Stimulated activated CD4-positive, alpha-beta T cell treated with anti-CD3 and anti-CD28 coated beads, TNF-alpha, amount 100 ng/mL, for 24 hours (primary cell): ENCODE results near the gene GLRA3.
"Not testable (repeated sequence)": the region's sequence is repeated elsewhere in the genome, so short reads cannot be mapped to it uniquely, and the experiment has no call there.

ENCODE experiments used
- DNase-seq, 3 experiments: peaks; one replicate each; pipeline ENCODE4 v3.0.0-alpha.2; 2020; ENCODE audit warnings: low read depth in 3 of 3

GLRA3 gene

DNA sequence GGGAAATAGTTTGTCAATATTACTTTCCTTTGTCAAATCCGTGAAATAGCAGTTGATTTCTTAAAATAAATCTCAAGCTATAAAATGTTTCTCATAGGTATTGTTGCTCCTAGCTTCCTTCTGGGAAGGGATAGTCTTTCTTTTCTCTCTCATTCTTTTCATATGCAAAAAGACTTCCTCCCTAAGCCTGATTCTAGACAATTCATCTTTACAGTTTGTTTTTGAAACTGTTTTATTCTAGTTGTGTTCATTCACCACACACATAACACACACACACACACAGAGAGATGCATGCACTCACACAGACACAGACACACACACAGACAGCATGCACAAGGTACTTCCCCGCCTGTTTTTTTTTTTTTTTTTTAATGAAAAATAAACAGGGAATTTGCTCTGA is 18.2 kb downstream of the GLRA3 start:
- DNase-seq: no peak

GRCh38 chr4:174808836-174809235 is 20.2 kb downstream of the GLRA3 start:
- no peak for DNase-seq

GRCh38 chr4:174808119-174808518 is 20.9 kb downstream of the GLRA3 start:
- no peak for DNase-seq

- DNase-seq: no peak
Observed at GRCh38 chr4:174805746-174806145, 23.3 kb downstream of the GLRA3 start.

DNA sequence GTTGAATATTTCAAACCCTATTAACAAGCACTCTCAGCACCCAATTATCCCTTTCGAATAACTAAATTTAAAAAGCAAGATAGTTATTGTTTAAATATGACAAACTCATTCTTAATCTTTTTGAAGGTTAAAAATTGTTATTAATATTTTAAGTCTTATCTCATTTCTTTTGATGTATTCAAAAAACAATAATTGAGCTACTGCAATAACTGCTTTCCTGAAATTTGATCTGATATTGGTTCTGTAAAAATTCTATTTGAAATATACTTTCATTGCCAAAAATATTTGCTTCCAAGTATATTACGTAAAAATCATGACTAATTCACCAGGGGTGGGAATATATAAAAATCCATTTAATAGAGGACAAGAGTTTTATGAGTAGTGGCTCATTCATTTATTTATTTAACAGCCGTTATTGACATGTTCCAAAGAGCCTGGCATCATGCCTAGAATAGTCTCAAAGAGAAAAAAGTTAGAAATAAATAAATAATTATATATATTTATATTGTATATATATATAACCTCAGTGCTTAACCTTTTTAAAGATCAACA is 34.4 kb downstream of the GLRA3 start:
- DNase-seq: no peak

DNA sequence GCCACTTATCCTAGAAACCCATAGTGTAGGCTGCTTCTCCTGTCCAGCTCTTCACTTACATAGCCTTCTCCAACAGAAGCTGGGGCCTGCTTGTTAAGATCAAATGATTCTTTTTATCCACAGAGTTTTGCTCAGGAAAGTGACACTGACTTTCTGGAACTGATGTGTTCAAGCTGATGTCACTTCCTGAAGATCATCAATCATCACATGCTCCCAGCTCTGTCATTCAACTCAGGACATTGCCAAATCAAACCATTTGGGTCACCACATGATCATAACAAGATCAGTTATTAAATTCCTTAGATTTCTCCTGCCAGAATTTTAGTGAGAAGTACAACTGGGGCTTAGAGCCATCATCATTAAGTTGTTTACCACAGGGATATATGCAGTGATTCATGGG is 39.4 kb downstream of the GLRA3 start:
- DNase-seq: no peak

- DNase-seq: not testable (repeated sequence)
Observed at GRCh38 chr4:174778274-174778986, 50.6 kb downstream of the GLRA3 start.

DNA sequence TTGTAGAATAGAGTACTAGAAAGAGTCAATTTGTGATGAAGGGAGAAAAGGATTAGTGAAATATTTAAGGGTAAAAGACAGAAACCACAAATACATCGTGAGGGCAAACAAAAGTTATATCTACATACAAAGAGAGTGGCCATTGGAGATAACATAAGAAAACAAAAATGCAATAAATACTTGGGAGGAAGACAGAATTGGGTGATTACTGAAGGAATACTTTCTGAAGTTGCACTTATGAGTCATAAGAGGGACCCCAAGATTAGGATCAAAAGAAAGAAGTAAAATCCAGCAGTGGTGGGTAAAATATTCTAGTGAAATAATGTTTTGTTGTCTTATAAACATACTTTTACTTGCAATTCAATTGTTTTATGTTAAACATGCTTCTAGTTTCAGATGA is 53.7 kb downstream of the GLRA3 start:
- no peak for DNase-seq

DNA sequence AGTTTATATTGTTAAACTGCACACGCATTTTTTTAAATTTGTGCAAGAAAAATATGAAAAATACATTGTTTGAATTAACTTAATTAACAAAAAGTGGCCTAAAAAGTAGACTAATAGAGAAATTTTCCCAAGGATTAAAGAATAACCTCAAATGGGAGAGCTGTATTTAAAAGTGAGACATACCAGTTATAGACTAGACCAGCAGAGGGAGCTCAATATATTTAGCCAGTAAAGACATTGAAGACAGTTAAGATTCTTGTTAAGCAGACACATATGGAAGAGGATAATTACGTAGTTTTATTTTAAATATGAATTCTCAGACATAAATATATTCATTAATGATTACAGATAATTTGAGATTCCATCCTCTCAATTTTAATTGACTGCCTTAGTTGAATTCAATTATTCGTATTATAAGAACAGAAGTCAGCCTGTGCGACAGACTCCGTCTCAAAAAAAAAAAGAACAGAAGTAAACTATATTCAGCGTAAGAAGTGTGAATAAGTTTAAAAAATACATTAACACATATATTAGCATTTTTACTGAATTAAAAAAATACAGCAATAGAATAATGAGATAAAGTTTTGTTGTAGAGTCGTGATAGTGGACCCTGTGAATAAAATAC is 64.8 kb downstream of the GLRA3 start:
- no peak for DNase-seq

GRCh38 chr4:174763454-174764104 is 65.5 kb downstream of the GLRA3 start:
- no peak for DNase-seq

DNA sequence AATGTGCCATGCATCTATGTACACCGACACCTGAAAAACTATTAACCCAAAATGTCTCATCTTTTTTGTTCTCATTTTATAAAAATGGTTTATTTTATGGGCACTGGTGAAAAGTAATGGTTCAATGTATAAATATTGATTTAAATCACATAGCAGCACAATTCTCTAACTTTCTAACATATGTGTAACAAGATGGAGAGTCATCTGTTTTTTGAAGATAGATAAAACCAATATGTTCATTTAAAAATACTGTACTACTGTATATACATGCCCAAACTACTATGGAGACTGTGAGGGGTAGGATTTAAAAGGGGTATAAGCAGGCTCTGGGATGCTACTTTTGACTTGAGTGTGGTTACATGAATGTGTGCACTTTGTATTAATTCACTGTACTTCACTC is 67.6 kb downstream of the GLRA3 start:
- DNase-seq: no peak

DNA sequence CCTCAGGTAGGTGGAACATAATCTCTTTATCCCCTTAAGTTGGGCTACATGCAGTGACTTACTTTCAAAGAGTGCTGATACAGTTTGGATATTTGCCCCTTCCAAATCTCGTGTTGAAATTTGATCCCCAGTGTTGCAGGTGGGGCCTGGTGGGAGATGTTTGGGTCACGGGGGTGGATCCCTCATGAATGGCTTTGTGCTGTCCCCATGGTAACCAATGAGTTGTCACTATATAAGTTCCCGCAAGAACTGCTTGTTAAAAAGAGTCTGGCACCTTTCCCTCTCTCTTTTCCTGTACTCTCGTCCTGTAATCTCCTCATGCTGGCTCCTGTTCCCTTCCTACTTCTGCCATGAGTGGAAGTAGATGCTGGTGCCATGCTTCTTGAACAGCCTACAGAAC is 71.3 kb downstream of the GLRA3 start:
- DNase-seq: no peak

DNA sequence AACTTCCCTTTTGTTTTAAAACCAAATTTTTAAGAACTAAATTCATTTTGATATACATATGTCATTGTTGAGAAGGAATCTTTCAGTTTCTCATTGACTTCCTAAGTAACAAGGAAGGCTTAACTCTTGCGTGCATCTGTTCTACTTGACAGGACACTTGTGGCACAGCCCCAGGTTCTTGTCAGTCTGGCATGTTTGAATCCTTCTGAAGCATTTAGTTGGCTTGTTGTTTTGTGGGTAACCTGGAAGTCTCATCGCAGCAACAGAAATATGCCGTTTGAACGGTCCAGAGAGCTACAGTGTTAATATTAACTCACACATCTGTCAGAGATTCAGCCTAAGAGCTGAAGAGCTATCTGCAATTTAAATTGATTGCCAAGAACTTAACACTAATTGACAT is 76.0 kb downstream of the GLRA3 start:
- no peak for DNase-seq

GRCh38 chr4:174752026-174752425 is 77.0 kb downstream of the GLRA3 start:
- DNase-seq: no peak

GRCh38 chr4:174749091-174749490 is 80.0 kb downstream of the GLRA3 start:
- DNase-seq: no peak

GRCh38 chr4:174746710-174747109 is 82.3 kb downstream of the GLRA3 start:
- no peak for DNase-seq

DNA sequence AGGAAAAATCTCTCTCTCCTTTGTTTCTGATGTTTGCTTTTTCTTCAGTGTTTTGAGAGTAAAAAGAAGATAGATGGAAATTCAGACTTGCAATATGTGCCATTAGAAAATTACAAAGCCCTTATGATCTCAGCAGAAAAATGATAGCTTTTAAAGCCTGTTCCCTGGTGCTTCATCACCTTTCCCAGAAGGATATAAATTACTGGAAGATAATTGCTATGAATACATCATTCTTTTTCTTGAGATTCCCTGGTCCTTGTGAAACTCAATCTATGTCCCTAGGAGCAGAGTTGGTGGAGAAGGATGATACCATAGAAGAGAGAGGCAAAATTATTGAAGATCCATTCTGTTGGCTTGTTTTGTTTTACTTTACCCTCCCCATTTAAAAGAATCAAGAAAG is 86.5 kb downstream of the GLRA3 start:
- no peak for DNase-seq

- DNase-seq: no peak
Observed at GRCh38 chr4:174739576-174739975, 89.5 kb downstream of the GLRA3 start.

- DNase-seq: no peak
Observed at GRCh38 chr4:174734181-174734580, 94.9 kb downstream of the GLRA3 start.

GRCh38 chr4:174717828-174718227 is 111.2 kb downstream of the GLRA3 start:
- DNase-seq: no peak

DNA sequence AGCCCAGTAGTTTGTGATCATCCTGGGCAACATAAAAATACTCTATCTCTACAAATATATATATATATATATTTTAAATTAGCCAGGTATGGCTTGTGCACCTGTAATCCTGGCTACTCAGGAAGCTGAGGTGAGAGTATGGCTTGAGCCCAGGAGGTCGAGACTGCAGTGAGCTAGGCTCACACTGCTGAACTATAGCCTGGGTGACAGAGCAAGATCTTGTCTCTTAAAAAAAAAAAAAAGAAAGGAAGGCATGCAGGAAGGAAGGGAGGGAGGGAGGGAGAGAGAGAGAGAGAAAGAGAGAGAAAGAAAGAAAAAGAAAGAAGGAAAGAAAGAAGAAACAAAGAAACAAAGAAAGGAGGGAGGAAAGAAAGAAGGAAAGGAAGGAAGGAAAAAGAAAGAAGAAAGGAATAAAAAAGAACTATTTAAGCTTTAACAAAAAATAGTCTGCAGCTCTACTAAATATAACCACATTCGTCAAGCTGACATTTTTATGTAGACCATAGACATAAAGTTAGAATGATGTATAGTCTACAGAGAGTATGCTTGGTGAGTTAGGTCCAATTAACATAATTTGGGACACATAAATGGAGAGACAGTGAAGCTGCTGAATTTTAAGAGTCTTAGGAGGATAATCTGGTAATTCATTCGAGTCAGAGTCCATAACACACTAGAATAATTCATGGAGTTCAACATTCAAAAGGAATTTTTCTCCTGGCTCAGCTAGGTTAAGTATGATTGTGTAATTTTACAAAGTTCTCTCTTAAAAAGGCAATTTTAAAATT is 111.9 kb downstream of the GLRA3 start:
- DNase-seq: no peak
